PC-9 (cell line): Measurements from ENCODE around the gene GNAO1. TPM values are rescaled to one million over a fixed set of nuclear protein-coding genes. Genes with fewer than 3 reads are reported as not detected.

Experiments used
- BruUV-seq: library from RNA; stranded (reverse); fragments of 400-500 nt; replicated peaks from 2 replicates; lab custom pipeline; 2021; lab: Mats Ljungman, UMichigan
- CTCF ChIA-PET: fragments of 300-600 bp; sonication (Branson Sonifier 250); formaldehyde crosslinking; loops from one replicate; lab custom pipeline; 2022; ENCODE audit warnings: antibody characterized with exemption; lab: Charles Lee
- POLR2A ChIA-PET: fragments of 300-600 bp; sonication (Branson Sonifier 250); formaldehyde crosslinking; loops from one replicate; lab custom pipeline; 2022; ENCODE audit warnings: antibody characterized with exemption; ENCODE audit not compliant: unreplicated experiment; lab: Charles Lee
- DNase-seq, 2 experiments: peaks; one replicate each; pipeline versions ENCODE4 v3.0.0 to v3.0.0-alpha.2; 2015 to 2022; ENCODE audit warnings: mixed read lengths in 1 of 2
- H2AFZ ChIP-seq: fragments of 200-600 bp; sonication (generic); 2 replicates; pipeline ENCODE4 v1.8.1; 2017; ENCODE audit warnings: antibody characterized with exemption
- H3F3A ChIP-seq: fragments of 200-600 bp; sonication (generic); 2 replicates; pipeline ENCODE4 v1.8.1; 2017; ENCODE audit warnings: antibody characterized with exemption, mild to moderate bottlenecking, low read depth; ENCODE audit not compliant: insufficient read depth
- H3K27ac ChIP-seq: fragments of 200-600 bp; sonication (generic); 2 replicates; pipeline ENCODE4 v1.6.1; 2016; ENCODE audit warnings: mixed run types
- H3K27me3 ChIP-seq: fragments of 200-600 bp; sonication (generic); 2 replicates; pipeline ENCODE4 v1.6.1; 2016; ENCODE audit warnings: low read depth, mixed run types; ENCODE audit not compliant: insufficient read depth
- H3K36me3 ChIP-seq: fragments of 200-600 bp; sonication (generic); 2 replicates; pipeline ENCODE4 v1.6.1; 2016; ENCODE audit warnings: low read depth, mixed run types
- H3K4me1 ChIP-seq: fragments of 200-600 bp; sonication (generic); replicated peaks from 2 replicates; pipeline ENCODE4 v1.6.1; 2016; ENCODE audit warnings: mixed run types; ENCODE audit not compliant: insufficient read depth
- H3K4me2 ChIP-seq: fragments of 200-600 bp; sonication (generic); 2 replicates; pipeline ENCODE4 v1.6.1; 2017; ENCODE audit warnings: mixed run types
- H3K4me3 ChIP-seq: fragments of 200-600 bp; sonication (generic); 2 replicates; pipeline ENCODE4 v1.6.1; 2016; ENCODE audit warnings: mixed run types
- H3K79me2 ChIP-seq: fragments of 200-600 bp; sonication (generic); 2 replicates; pipeline ENCODE4 v1.6.1; 2017; ENCODE audit warnings: low read depth, mixed run types
- H3K9me2 ChIP-seq: fragments of 200-600 bp; sonication (generic); 2 replicates; pipeline ENCODE4 v1.8.1; 2017; ENCODE audit warnings: mild to moderate bottlenecking; ENCODE audit not compliant: insufficient read depth
- H3K9me3 ChIP-seq: fragments of 200-600 bp; sonication (generic); 2 replicates; pipeline ENCODE4 v1.8.1; 2016; ENCODE audit warnings: low read depth; ENCODE audit not compliant: insufficient read depth
- H4K20me1 ChIP-seq: fragments of 200-600 bp; sonication (generic); 2 replicates; pipeline ENCODE4 v1.8.1; 2017; ENCODE audit not compliant: insufficient read depth
- CTCF ChIP-seq: fragments of 200-600 bp; sonication (generic); conservative IDR thresholded peaks from 2 replicates; pipeline ENCODE4 v1.6.1; 2017; ENCODE audit warnings: mixed run types, antibody characterized with exemption, mild to moderate bottlenecking, moderate library complexity
- EZH2 ChIP-seq: fragments of 200-600 bp; sonication (generic); IDR thresholded peaks from 2 replicates; pipeline ENCODE4 v1.8.0; 2017; ENCODE audit warnings: antibody characterized with exemption, low read depth
- intact Hi-C: fragments of 100-400 bp; cut with micrococcal nuclease; formaldehyde crosslinking; loops from one replicate; pipeline ENCODE4 v1.10.0; 2022; ENCODE audit not compliant: unreplicated experiment
- total RNA-seq: library from RNA; stranded (reverse); gene quantifications from 2 replicates; pipeline ENCODE4 v1.2.3, GENCODE V29; 2021

GNAO1 gene
- total RNA-seq, 1 experiment from 2014 or later = 2.8 TPM

DNA sequence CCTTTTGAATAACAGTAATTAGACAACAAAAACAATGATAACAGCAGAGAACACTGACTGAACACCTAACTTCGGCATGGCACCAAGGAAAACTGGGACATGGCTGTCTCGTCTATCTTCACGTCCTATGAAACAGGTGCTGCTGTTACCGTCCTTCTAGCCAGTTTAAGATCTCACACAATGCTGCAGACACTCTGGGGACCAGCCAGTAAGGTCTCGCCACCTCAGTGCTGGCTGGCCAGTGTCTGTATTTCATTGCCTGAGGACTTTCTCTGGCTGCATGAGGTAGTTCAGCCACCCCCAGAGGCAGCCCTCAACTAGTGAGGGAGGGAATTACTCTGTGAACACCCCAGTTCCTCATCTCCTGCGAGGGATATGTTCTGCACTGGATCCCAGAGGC is 176.5 kb downstream of the GNAO1 start:
- Histone ChIP-seq H4K20me1 (no peaks in the 10 kb centered on the region), H3F3A (peaks cover 24% of the 10 kb centered on the region; the same call in 1 of the 2 replicates), H3K9me3 (no peaks in the 10 kb centered on the region), H3K79me2 (peaks cover 20% of the 10 kb centered on the region), H3K27ac (no peak overlapping the region), H3K4me1 (peaks cover 31% of the 10 kb centered on the region), H3K27me3 (no peaks in the 10 kb centered on the region), H3K4me3 (no peak overlapping the region), H3K9me2 (no peaks in the 10 kb centered on the region), H2AFZ (no peak overlapping the region), H3K36me3 (peaks cover 7% of the 10 kb centered on the region; the same call in 1 of the 2 replicates), H3K4me2 (no peak overlapping the region)
- CTCF ChIA-PET = no interaction called here
- POLR2A ChIA-PET = no interaction called here
- no TSS peak for BruUV-seq
- intact Hi-C loops = no loop called here
- TF ChIP-seq CTCF = no peak
- TF ChIP-seq EZH2 = no peak
- peak in 1 of 2 experiments; percentile 33 for DNase-seq

DNA sequence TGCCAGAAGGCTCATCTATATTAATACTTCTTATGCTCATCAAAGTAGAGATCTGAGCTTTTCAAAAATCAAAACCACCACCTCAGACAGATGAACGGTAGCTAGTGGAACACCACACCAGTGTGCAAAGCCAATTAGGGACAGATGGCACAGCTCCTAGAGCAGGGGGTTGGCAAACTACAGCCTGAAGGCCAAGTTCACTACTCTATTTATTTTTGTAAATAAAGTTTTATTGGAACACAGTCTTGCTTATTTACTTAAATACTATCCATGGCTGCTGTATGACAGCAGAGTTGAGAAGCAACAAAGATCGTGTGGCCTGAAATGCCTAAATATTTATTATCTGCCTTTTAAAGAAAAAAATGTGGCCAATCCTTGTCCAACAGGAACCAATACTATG is 177.3 kb downstream of the GNAO1 start:
- H3K79me2 ChIP-seq = peaks cover 22% of the 10 kb centered on the region
- intact Hi-C loops = no loop called here
- no peaks in the 10 kb centered on the region for H3K9me2 ChIP-seq
- H4K20me1 ChIP-seq = no peaks in the 10 kb centered on the region
- peaks cover 7% of the 10 kb centered on the region; the same call in 1 of the 2 replicates for H3K36me3 ChIP-seq
- peaks cover 38% of the 10 kb centered on the region for H3K4me1 ChIP-seq
- no peak overlapping the region for H3K4me2 ChIP-seq
- H2AFZ ChIP-seq = no peak overlapping the region
- no TSS peak for BruUV-seq
- peaks cover 32% of the 10 kb centered on the region; the same call in 1 of the 2 replicates for H3F3A ChIP-seq
- no peaks in the 10 kb centered on the region for H3K27me3 ChIP-seq
- DNase-seq = no peak
- CTCF ChIA-PET = no interaction called here
- H3K4me3 ChIP-seq = no peak overlapping the region
- TF ChIP-seq EZH2 (no peak), CTCF (no peak)
- H3K27ac ChIP-seq = no peak overlapping the region
- POLR2A ChIA-PET = no interaction called here
- H3K9me3 ChIP-seq = no peaks in the 10 kb centered on the region

GRCh38 chr16:56369202-56369601 is 177.9 kb downstream of the GNAO1 start:
- Histone ChIP-seq H3K36me3 (peaks cover 7% of the 10 kb centered on the region; the same call in 1 of the 2 replicates), H3K27ac (no peak overlapping the region), H3K79me2 (peaks cover 25% of the 10 kb centered on the region), H3K4me3 (no peak overlapping the region), H3F3A (peaks cover 34% of the 10 kb centered on the region; the same call in 1 of the 2 replicates), H3K9me3 (no peaks in the 10 kb centered on the region), H3K9me2 (no peaks in the 10 kb centered on the region), H3K4me1 (peaks cover 45% of the 10 kb centered on the region), H3K4me2 (no peak overlapping the region), H4K20me1 (no peaks in the 10 kb centered on the region), H3K27me3 (no peaks in the 10 kb centered on the region), H2AFZ (no peak overlapping the region)
- TF ChIP-seq CTCF = no peak
- no peak for TF ChIP-seq EZH2
- no TSS peak for BruUV-seq
- ChIA-PET CTCF (no interaction called here), POLR2A (no interaction called here)
- DNase-seq = no peak
- intact Hi-C loops = no loop called here
